GM23248 (cell line): ENCODE measurements around the gene BTG1. TPM values are rescaled to one million over a fixed set of nuclear protein-coding genes. Genes with fewer than 3 reads are reported as not detected.

Source experiments
- DNase-seq: peaks from one replicate; pipeline ENCODE4 v3.0.0-alpha.2; 2015
- H2AFZ ChIP-seq: fragments of 200-600 bp; sonication (generic); 2 replicates; pipeline ENCODE4 v1.6.1; 2016; ENCODE audit warnings: antibody characterized with exemption
- H3F3A ChIP-seq: fragments of 200-600 bp; sonication (generic); 2 replicates; pipeline ENCODE4 v1.6.1; 2016; ENCODE audit warnings: mild to moderate bottlenecking, antibody characterized with exemption, mixed run types; ENCODE audit not compliant: insufficient read depth
- H3K27ac ChIP-seq: fragments of 200-600 bp; sonication (generic); 2 replicates; pipeline ENCODE4 v1.5.1; 2016; ENCODE audit warnings: mild to moderate bottlenecking
- H3K27me3 ChIP-seq: fragments of 200-600 bp; sonication (generic); replicated peaks from 2 replicates; pipeline ENCODE4 v1.6.1; 2016; ENCODE audit warnings: mild to moderate bottlenecking; ENCODE audit not compliant: insufficient read depth
- H3K36me3 ChIP-seq: fragments of 200-600 bp; sonication (generic); 2 replicates; pipeline ENCODE4 v1.6.1; 2016; ENCODE audit warnings: low read depth, mild to moderate bottlenecking
- H3K4me1 ChIP-seq: fragments of 200-600 bp; sonication (generic); 2 replicates; pipeline ENCODE4 v1.6.1; 2016; ENCODE audit warnings: mild to moderate bottlenecking; ENCODE audit not compliant: insufficient read depth
- H3K4me2 ChIP-seq: fragments of 200-600 bp; sonication (generic); one replicate; pipeline ENCODE4 v1.6.1; 2016; ENCODE audit warnings: mild to moderate bottlenecking; ENCODE audit not compliant: unreplicated experiment
- H3K4me3 ChIP-seq: fragments of 200-600 bp; sonication (generic); 2 replicates; pipeline ENCODE4 v1.5.1; 2016; ENCODE audit warnings: mild to moderate bottlenecking
- H3K79me2 ChIP-seq: fragments of 200-600 bp; sonication (generic); 2 replicates; pipeline ENCODE4 v1.6.1; 2016; ENCODE audit warnings: mild to moderate bottlenecking; ENCODE audit not compliant: insufficient read depth
- H3K9ac ChIP-seq: fragments of 200-600 bp; sonication (generic); 2 replicates; pipeline ENCODE4 v1.6.1; 2016; ENCODE audit warnings: mild to moderate bottlenecking
- H3K9me2 ChIP-seq: fragments of 200-600 bp; sonication (generic); 2 replicates; pipeline ENCODE4 v1.6.1; 2016; ENCODE audit warnings: mixed run types, mild to moderate bottlenecking, moderate library complexity; ENCODE audit not compliant: insufficient read depth
- H3K9me3 ChIP-seq: fragments of 200-600 bp; sonication (generic); one replicate; pipeline ENCODE4 v1.6.1; 2017; ENCODE audit warnings: low read depth
- H4K20me1 ChIP-seq: fragments of 200-600 bp; sonication (generic); 2 replicates; pipeline ENCODE4 v1.6.0; 2016; ENCODE audit not compliant: insufficient read depth
- EZH2 ChIP-seq: fragments of 200-600 bp; sonication (generic); IDR thresholded peaks from 2 replicates; pipeline ENCODE4 v1.6.1; 2018; ENCODE audit warnings: antibody characterized with exemption, mild to moderate bottlenecking; ENCODE audit not compliant: insufficient read depth, poor library complexity, severe bottlenecking
- EZH2phosphoT487 ChIP-seq: fragments of 200-600 bp; sonication (generic); IDR thresholded peaks from 2 replicates; pipeline ENCODE4 v1.6.1; 2018; ENCODE audit warnings: antibody characterized with exemption, moderate library complexity, mild to moderate bottlenecking, low read depth; ENCODE audit not compliant: insufficient read depth
- WGBS, 2 experiments: methylation state at CpG; one replicate each; pipeline ENCODE4 v1.1.6; 2015 to 2017; ENCODE audit warnings: low lambda C conversion rate in 2 of 2, low coverage in 1 of 2; ENCODE audit errors: missing lambda C conversion rate in 2 of 2; 5-methylcytosine and 5-hydroxymethylcytosine counted together
- in situ Hi-C: fragments of 300-500 bp; cut with MboI; formaldehyde crosslinking; loops from 2 replicates; pipeline ENCODE4 v1.15.0; 2020
- polyA plus RNA-seq: library from polyadenylated mRNA; unstranded; fragments of >200 nt; fragmentation: Nextera tagmentation; extraction: Ambion mirVana; gene quantifications from 2 replicates; pipeline ENCODE4 v1.2.1, GENCODE V29; 2016
- total RNA-seq: library from RNA; depleted of rRNA; stranded (reverse); fragments of >200 nt; shearing (Covaris generic); gene quantifications from 2 replicates; pipeline ENCODE4 v1.2.3, GENCODE V29; 2014

BTG1 gene
- total and polyA plus RNA-seq, 2 experiments from 2014 or later: 14.4 to 62.2 TPM

GRCh38 chr12:92133171-92133570 lies 12.5 kb downstream of the BTG1 start:
- peaks cover 57% of the 10 kb centered on the region for H3K4me1 ChIP-seq
- WGBS, 2 experiments: 0% methylated on average over 1 of the region's 1 CpG
- no peaks in the 10 kb centered on the region for H3K9me3 ChIP-seq
- no peaks in the 10 kb centered on the region for H4K20me1 ChIP-seq
- H3K36me3 ChIP-seq: no peaks in the 10 kb centered on the region
- H3K4me3 ChIP-seq: no peak overlapping the region
- H3K27me3 ChIP-seq: no peaks in the 10 kb centered on the region
- no peaks in the 10 kb centered on the region for H3K9me2 ChIP-seq
- no peak overlapping the region for H2AFZ ChIP-seq
- peaks cover 98% of the 10 kb centered on the region for H3K79me2 ChIP-seq
- H3F3A ChIP-seq: peaks cover 42% of the 10 kb centered on the region
- TF ChIP-seq EZH2phosphoT487: no peak
- no peak for TF ChIP-seq EZH2
- no peak overlapping the region for H3K27ac ChIP-seq
- H3K4me2 ChIP-seq: peak overlapping the region; percentile 34
- no peak overlapping the region for H3K9ac ChIP-seq
- in situ Hi-C loops: loop anchor here (10.0 to 25.0 kb wide), 2 partner anchors 318 to 546 kb away; no protein-coding TSS in a partner anchor
- DNase-seq: no peak

GRCh38 chr12:92132288-92132687 lies 13.4 kb downstream of the BTG1 start:
- Histone ChIP-seq H4K20me1 (no peaks in the 10 kb centered on the region), H3K4me3 (no peak overlapping the region), H3K4me2 (no peak overlapping the region), H3K9me2 (no peaks in the 10 kb centered on the region), H3F3A (peaks cover 33% of the 10 kb centered on the region), H2AFZ (no peak overlapping the region), H3K36me3 (no peaks in the 10 kb centered on the region), H3K79me2 (peaks cover 99% of the 10 kb centered on the region), H3K27ac (no peak overlapping the region), H3K9me3 (no peaks in the 10 kb centered on the region), H3K27me3 (no peaks in the 10 kb centered on the region), H3K4me1 (peaks cover 48% of the 10 kb centered on the region), H3K9ac (no peak overlapping the region)
- in situ Hi-C loops: loop anchor here (10.0 to 25.0 kb wide), 2 partner anchors 317 to 545 kb away; no protein-coding TSS in a partner anchor
- no peak for DNase-seq
- TF ChIP-seq EZH2phosphoT487 (no peak), EZH2 (no peak)
- 100% methylated on average over 1 of the region's 1 CpG for WGBS, 2 experiments

DNA sequence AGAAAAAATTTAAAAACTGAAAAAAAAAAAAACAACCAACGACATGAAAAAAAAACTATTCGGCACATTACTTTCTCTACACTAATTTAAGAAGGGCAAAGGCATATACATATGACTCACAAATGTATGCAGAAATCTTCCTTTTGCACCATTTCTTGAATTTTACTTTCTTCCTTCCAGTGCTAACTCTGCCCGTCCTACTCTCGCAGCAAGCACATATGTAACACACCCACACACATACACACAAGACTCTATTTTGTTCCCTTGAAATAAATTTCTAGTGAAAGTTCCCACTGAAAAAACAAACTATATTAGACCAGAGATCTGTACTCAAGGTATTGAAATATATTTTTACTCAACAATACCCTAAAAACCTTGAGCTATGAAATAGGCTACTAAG lies 14.6 kb downstream of the BTG1 start:
- H2AFZ ChIP-seq: no peak overlapping the region
- no peaks in the 10 kb centered on the region for H4K20me1 ChIP-seq
- H3K36me3 ChIP-seq: no peaks in the 10 kb centered on the region
- H3K79me2 ChIP-seq: peaks cover 97% of the 10 kb centered on the region
- no peaks in the 10 kb centered on the region for H3K9me3 ChIP-seq
- H3K27ac ChIP-seq: no peak overlapping the region
- H3K9ac ChIP-seq: no peak overlapping the region
- no peak for DNase-seq
- H3K9me2 ChIP-seq: no peaks in the 10 kb centered on the region
- 98 to 99% methylated on average over 4 of the region's 4 CpGs for WGBS, 2 experiments
- H3F3A ChIP-seq: peaks cover 20% of the 10 kb centered on the region
- in situ Hi-C loops: loop anchor here (10.0 to 25.0 kb wide), 2 partner anchors 316 to 544 kb away; no protein-coding TSS in a partner anchor
- TF ChIP-seq EZH2phosphoT487 (no peak), EZH2 (no peak)
- peaks cover 37% of the 10 kb centered on the region for H3K4me1 ChIP-seq
- no peak overlapping the region for H3K4me2 ChIP-seq
- no peak overlapping the region for H3K4me3 ChIP-seq
- H3K27me3 ChIP-seq: no peaks in the 10 kb centered on the region

GRCh38 chr12:92129609-92130008 lies 16.0 kb downstream of the BTG1 start:
- no peak overlapping the region for H2AFZ ChIP-seq
- H3K4me3 ChIP-seq: no peak overlapping the region
- in situ Hi-C loops: loop anchor here (10.0 to 25.0 kb wide), 2 partner anchors 315 to 542 kb away; no protein-coding TSS in a partner anchor
- no peaks in the 10 kb centered on the region for H3K27me3 ChIP-seq
- peaks cover 6% of the 10 kb centered on the region for H3F3A ChIP-seq
- no peak for TF ChIP-seq EZH2phosphoT487
- no peak for TF ChIP-seq EZH2
- WGBS, 2 experiments: 95 to 98% methylated on average over 2 of the region's 2 CpGs
- no peak for DNase-seq
- H3K9ac ChIP-seq: no peak overlapping the region
- no peaks in the 10 kb centered on the region for H3K36me3 ChIP-seq
- H3K9me3 ChIP-seq: no peaks in the 10 kb centered on the region
- H3K9me2 ChIP-seq: no peaks in the 10 kb centered on the region
- no peak overlapping the region for H3K27ac ChIP-seq
- no peak overlapping the region for H3K4me2 ChIP-seq
- H3K79me2 ChIP-seq: peaks cover 97% of the 10 kb centered on the region
- H4K20me1 ChIP-seq: no peaks in the 10 kb centered on the region
- H3K4me1 ChIP-seq: peaks cover 23% of the 10 kb centered on the region
